Trophoblast cell (in vitro differentiated cells and primary cell): ENCODE data around the gene OR2A7.
"Not testable (repeated sequence)": the region's sequence is repeated elsewhere in the genome, so short reads cannot be mapped to it uniquely, and the experiment has no call there.

ENCODE experiments used
- DNase-seq, 2 donors: peaks; one replicate each; pipeline ENCODE4 v3.0.0-alpha.2; 2016
- H2AFZ ChIP-seq: 2 replicates; pipeline ENCODE4 v1.6.1; 2013; ENCODE audit warnings: low read length, moderate library complexity, mild to moderate bottlenecking; ENCODE audit not compliant: insufficient read depth, poor library complexity
- H2AK5ac ChIP-seq: 2 replicates; pipeline ENCODE4 v1.6.1; 2013; ENCODE audit warnings: mild to moderate bottlenecking, low read length
- H2BK120ac ChIP-seq: 2 replicates; pipeline ENCODE4 v1.6.1; 2013; ENCODE audit warnings: low read length, mild to moderate bottlenecking, moderate library complexity; ENCODE audit not compliant: insufficient read depth, poor library complexity
- H2BK12ac ChIP-seq: 2 replicates; pipeline ENCODE4 v1.6.1; 2013; ENCODE audit warnings: mild to moderate bottlenecking, low read length, moderate library complexity
- H2BK5ac ChIP-seq: 2 replicates; pipeline ENCODE4 v1.6.1; 2013; ENCODE audit warnings: low read length, low read depth, moderate library complexity, mild to moderate bottlenecking; ENCODE audit not compliant: poor library complexity
- H3K14ac ChIP-seq: 2 replicates; pipeline ENCODE4 v1.6.1; 2013; ENCODE audit warnings: mild to moderate bottlenecking, low read length
- H3K18ac ChIP-seq: 2 replicates; pipeline ENCODE4 v1.6.1; 2013; ENCODE audit warnings: mild to moderate bottlenecking, low read length
- H3K23ac ChIP-seq: 2 replicates; pipeline ENCODE4 v1.6.1; 2013; ENCODE audit warnings: low read length
- H3K27ac ChIP-seq: 2 replicates; pipeline ENCODE4 v1.5.1; 2013; ENCODE audit warnings: low read depth, mild to moderate bottlenecking, inconsistent platforms, low read length, moderate library complexity
- H3K27me3 ChIP-seq: 2 replicates; pipeline ENCODE4 v1.6.1; 2013; ENCODE audit warnings: inconsistent platforms, mild to moderate bottlenecking, low read length, moderate library complexity; ENCODE audit not compliant: insufficient read depth
- H3K36me3 ChIP-seq, 2 experiments: 1 replicate in 1 of 2; 2 replicates in 1 of 2; pipeline ENCODE4 v1.6.1; 2013; ENCODE audit warnings: low read length in 2 of 2, mild to moderate bottlenecking in 2 of 2, moderate library complexity in 1 of 2; ENCODE audit not compliant: insufficient read depth in 2 of 2, control insufficient read depth in 1 of 2
- H3K4ac ChIP-seq: 2 replicates; pipeline ENCODE4 v1.6.1; 2013; ENCODE audit warnings: low read depth, mild to moderate bottlenecking, low read length, moderate library complexity
- H3K4me1 ChIP-seq, 2 experiments: 1 replicate in 1 of 2; 2 replicates in 1 of 2; pipeline ENCODE4 v1.6.1; 2013; ENCODE audit warnings: low read length in 2 of 2, mild to moderate bottlenecking in 2 of 2, moderate library complexity in 1 of 2; ENCODE audit not compliant: insufficient read depth in 2 of 2, control insufficient read depth in 1 of 2
- H3K4me2 ChIP-seq: 2 replicates; pipeline ENCODE4 v1.6.1; 2013; ENCODE audit warnings: inconsistent platforms, mild to moderate bottlenecking, low read length, moderate library complexity
- H3K4me3 ChIP-seq: 2 replicates; pipeline ENCODE4 v1.5.1; 2013; ENCODE audit warnings: mild to moderate bottlenecking, low read depth, low read length, inconsistent platforms
- H3K79me1 ChIP-seq: one replicate; pipeline ENCODE4 v1.6.1; 2013; ENCODE audit warnings: low read length
- H3K79me2 ChIP-seq: 2 replicates; pipeline ENCODE4 v1.6.1; 2013; ENCODE audit warnings: low read length, mild to moderate bottlenecking; ENCODE audit not compliant: control insufficient read depth, insufficient read depth, poor library complexity
- H3K9ac ChIP-seq: 2 replicates; pipeline ENCODE4 v1.6.1; 2013; ENCODE audit warnings: mild to moderate bottlenecking, low read length
- H3K9me3 ChIP-seq: 2 replicates; pipeline ENCODE4 v1.6.1; 2013; ENCODE audit warnings: low read depth, mild to moderate bottlenecking, control low read depth, inconsistent platforms, low read length; ENCODE audit not compliant: insufficient read depth
- H4K12ac ChIP-seq: 2 replicates; pipeline ENCODE4 v1.6.1; 2013; ENCODE audit warnings: low read depth, mild to moderate bottlenecking, low read length, moderate library complexity
- H4K8ac ChIP-seq: 2 replicates; pipeline ENCODE4 v1.6.1; 2013; ENCODE audit warnings: low read depth, mild to moderate bottlenecking, low read length, moderate library complexity
- H4K91ac ChIP-seq: one replicate; pipeline ENCODE4 v1.6.1; 2013; ENCODE audit warnings: low read depth, mild to moderate bottlenecking, low read length, moderate library complexity
- WGBS: extraction: QIAGEN DNeasy Blood & Tissue Kit; methylation state at CpG from one replicate; pipeline ENCODE4 v1.1.7; 2013; ENCODE audit warnings: missing lambda C conversion rate; ENCODE audit not compliant: insufficient read length, insufficient coverage; ENCODE audit errors: extremely low coverage; 5-methylcytosine and 5-hydroxymethylcytosine counted together

OR2A7 gene

DNA sequence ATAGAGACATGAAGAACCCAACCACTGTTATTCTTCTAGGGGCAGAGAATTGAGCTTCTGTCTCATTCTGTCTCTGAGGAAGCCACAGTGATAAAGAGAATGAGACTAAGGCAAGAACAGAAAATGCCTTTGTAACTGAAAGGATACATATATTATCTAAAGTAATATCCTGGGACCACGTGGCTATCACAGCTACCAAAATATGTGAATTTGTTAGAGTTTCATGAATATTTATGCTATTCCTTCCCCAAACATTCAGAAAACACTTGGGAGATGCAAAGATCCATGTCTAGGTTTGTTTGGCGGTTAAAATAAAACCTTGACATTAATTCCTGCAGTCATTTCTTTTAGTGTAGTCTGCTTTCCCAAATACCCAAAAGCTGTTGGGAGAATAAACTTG is 2.5 kb downstream of the OR2A7 start:
- H3K4me1 ChIP-seq, H3K14ac ChIP-seq, H3K79me1 ChIP-seq, H3K18ac ChIP-seq, H4K8ac ChIP-seq, H3K23ac ChIP-seq, H3K4me3 ChIP-seq, H2BK12ac ChIP-seq, H3K36me3 ChIP-seq, H3K4me2 ChIP-seq, H3K4ac ChIP-seq, H4K91ac ChIP-seq, H2AFZ ChIP-seq, H3K27ac ChIP-seq, H3K79me2 ChIP-seq, H3K27me3 ChIP-seq, H3K9me3 ChIP-seq, DNase-seq, H2AK5ac ChIP-seq, H3K9ac ChIP-seq, H2BK5ac ChIP-seq, H4K12ac ChIP-seq, H2BK120ac ChIP-seq: not testable (repeated sequence)
- no CpG with 5 or more reads among the region's 2 CpGs for WGBS

- H3K4me2 ChIP-seq, H3K79me1 ChIP-seq, H2BK120ac ChIP-seq, H3K79me2 ChIP-seq, DNase-seq, H2AFZ ChIP-seq, H3K14ac ChIP-seq, H2BK5ac ChIP-seq, H2BK12ac ChIP-seq, H4K91ac ChIP-seq, H3K36me3 ChIP-seq, H4K12ac ChIP-seq, H3K23ac ChIP-seq, H3K9ac ChIP-seq, H3K27me3 ChIP-seq, H2AK5ac ChIP-seq, H3K4ac ChIP-seq, H3K27ac ChIP-seq, H3K4me3 ChIP-seq, H3K9me3 ChIP-seq, H3K18ac ChIP-seq, H3K4me1 ChIP-seq, H4K8ac ChIP-seq: not testable (repeated sequence)
- no CpG with 5 or more reads among the region's 14 CpGs for WGBS
These were observed 5.5 kb downstream of the OR2A7 start for GRCh38 chr7:144259067-144259466.

DNA sequence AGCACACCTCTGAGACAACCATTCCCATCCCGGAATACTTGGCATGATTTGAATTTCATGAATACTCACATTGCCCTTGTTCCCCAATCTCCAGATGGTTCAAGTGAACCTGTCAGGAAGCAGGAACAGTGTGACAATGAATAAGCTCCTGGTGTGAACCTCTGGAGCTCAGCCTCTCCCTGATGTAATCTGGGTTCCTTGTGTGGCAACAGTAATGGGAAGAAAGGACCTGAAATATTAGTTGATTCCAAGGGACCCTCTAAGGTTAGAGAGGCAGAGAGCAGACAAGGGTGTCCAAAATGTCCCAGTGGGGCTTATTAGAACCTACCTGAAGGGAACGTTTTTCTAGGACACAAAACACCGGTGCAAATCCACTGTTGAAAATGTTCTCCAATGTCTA is 8.5 kb downstream of the OR2A7 start:
- H3K9me3 ChIP-seq = no peaks in the 10 kb centered on the region
- H3K4ac ChIP-seq = no peak overlapping the region
- no peak overlapping the region for H4K8ac ChIP-seq
- H4K91ac ChIP-seq = no peak overlapping the region
- H3K23ac ChIP-seq = no peak overlapping the region
- no peaks in the 10 kb centered on the region for H3K4me1 ChIP-seq
- no CpG with 5 or more reads among the region's 3 CpGs for WGBS
- H3K9ac ChIP-seq = no peak overlapping the region
- H3K14ac ChIP-seq = no peak overlapping the region
- DNase-seq = peak in 1 of 2 donors; percentile 5
- no peak overlapping the region for H3K4me3 ChIP-seq
- no peaks in the 10 kb centered on the region for H3K27me3 ChIP-seq
- no peak overlapping the region for H2AK5ac ChIP-seq
- no peak overlapping the region for H2BK120ac ChIP-seq
- H3K4me2 ChIP-seq = no peak overlapping the region
- H3K36me3 ChIP-seq = no peaks in the 10 kb centered on the region
- no peak overlapping the region for H2BK5ac ChIP-seq
- H3K79me1 ChIP-seq = no peaks in the 10 kb centered on the region
- no peak overlapping the region for H3K27ac ChIP-seq
- H4K12ac ChIP-seq = no peak overlapping the region
- no peak overlapping the region for H2AFZ ChIP-seq
- H2BK12ac ChIP-seq = no peak overlapping the region
- H3K18ac ChIP-seq = no peak overlapping the region
- no peaks in the 10 kb centered on the region for H3K79me2 ChIP-seq

DNA sequence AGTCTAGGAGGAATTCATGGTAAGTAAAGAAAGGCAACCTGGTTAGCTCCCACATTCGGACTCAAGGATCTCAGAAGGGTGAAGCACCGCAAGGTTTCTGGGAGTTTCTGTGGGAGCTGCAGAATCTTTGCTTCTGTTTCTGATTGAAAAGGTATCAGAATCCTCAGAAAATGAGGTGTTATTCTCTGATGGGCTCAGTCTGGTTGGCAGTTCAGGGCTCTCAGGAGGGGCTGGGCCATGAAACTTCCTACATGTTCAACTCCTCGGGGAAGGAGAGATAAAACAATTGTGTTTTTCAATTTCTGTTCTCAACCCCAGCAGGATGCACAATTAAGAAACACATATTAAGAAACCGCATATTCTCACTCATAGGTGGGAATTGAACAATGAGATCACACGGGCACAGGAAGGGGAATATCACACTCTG is 9.1 kb downstream of the OR2A7 start:
- H3K27ac ChIP-seq = no peak overlapping the region
- H3K9ac ChIP-seq = no peak overlapping the region
- no peak overlapping the region for H4K91ac ChIP-seq
- no peak overlapping the region for H2AK5ac ChIP-seq
- no peak overlapping the region for H4K8ac ChIP-seq
- H4K12ac ChIP-seq = no peak overlapping the region
- H3K4me1 ChIP-seq = no peaks in the 10 kb centered on the region
- H3K23ac ChIP-seq = no peak overlapping the region
- no peaks in the 10 kb centered on the region for H3K36me3 ChIP-seq
- no peak overlapping the region for H3K4me2 ChIP-seq
- no peak overlapping the region for H2BK120ac ChIP-seq
- DNase-seq = no peak
- H2AFZ ChIP-seq = no peak overlapping the region
- H3K79me1 ChIP-seq = no peaks in the 10 kb centered on the region
- H2BK12ac ChIP-seq = no peak overlapping the region
- H2BK5ac ChIP-seq = no peak overlapping the region
- WGBS = no CpG with 5 or more reads among the region's 5 CpGs
- no peaks in the 10 kb centered on the region for H3K79me2 ChIP-seq
- H3K27me3 ChIP-seq = no peaks in the 10 kb centered on the region
- H3K4me3 ChIP-seq = no peak overlapping the region
- no peaks in the 10 kb centered on the region for H3K9me3 ChIP-seq
- H3K18ac ChIP-seq = no peak overlapping the region
- no peak overlapping the region for H3K4ac ChIP-seq
- no peak overlapping the region for H3K14ac ChIP-seq
